HL-60 (cell line): Measurements from ENCODE around the gene CDKL1.

Experiments
- DNase-seq, 2 experiments: peaks; one replicate each; pipeline ENCODE4 v3.0.0-alpha.2; 2010 to 2020; ENCODE audit warnings: low read depth in 1 of 2, low spot score in 1 of 2
- H3K27ac ChIP-seq: fragments of 250-450 bp; sonication (Bioruptor Pico); replicated peaks from 2 replicates; pipeline ENCODE4 v1.5.1; 2020; ENCODE audit warnings: mild to moderate bottlenecking, moderate library complexity
- H3K27me3 ChIP-seq: fragments of 250-450 bp; sonication (Bioruptor Pico); 2 replicates; pipeline ENCODE4 v1.5.1; 2021; ENCODE audit warnings: mild to moderate bottlenecking, moderate library complexity; ENCODE audit not compliant: insufficient read depth, poor library complexity, severe bottlenecking
- H3K4me3 ChIP-seq: replicated peaks from 2 replicates; pipeline ENCODE4 v1.5.1; 2011; ENCODE audit warnings: mild to moderate bottlenecking, control low read depth, low read length; ENCODE audit not compliant: insufficient read depth
- CTCF ChIP-seq: IDR thresholded peaks from one replicate; pipeline ENCODE4 v1.5.1; 2011; ENCODE audit warnings: low read length, control low read depth, inconsistent platforms; ENCODE audit not compliant: insufficient read depth
- GABPA ChIP-seq: IDR thresholded peaks from 2 replicates; pipeline ENCODE4 v1.6.1; 2012; ENCODE audit warnings: low read depth
- POLR2AphosphoS5 ChIP-seq: IDR thresholded peaks from 2 replicates; pipeline ENCODE4 v1.6.1; 2012; ENCODE audit warnings: low read depth
- SPI1 ChIP-seq: IDR thresholded peaks from 2 replicates; pipeline ENCODE4 v1.6.1; 2012; ENCODE audit warnings: low read depth, mild to moderate bottlenecking, borderline replicate concordance
- TF ChIP-seq, protein P1 (sequence below): IDR thresholded peaks from 2 replicates; pipeline ENCODE4 v1.6.1; 2012; ENCODE audit warnings: low read depth; ENCODE audit not compliant: insufficient replicate concordance

Gene CDKL1

GRCh38 chr14:50345846-50346422, 50.7 kb downstream of the CDKL1 start:
- no peak for DNase-seq
- TF ChIP-seq SPI1: no peak
- TF ChIP-seq POLR2AphosphoS5: no peak
- no peak for TF ChIP-seq CTCF
- TF ChIP-seq, protein P1, sequence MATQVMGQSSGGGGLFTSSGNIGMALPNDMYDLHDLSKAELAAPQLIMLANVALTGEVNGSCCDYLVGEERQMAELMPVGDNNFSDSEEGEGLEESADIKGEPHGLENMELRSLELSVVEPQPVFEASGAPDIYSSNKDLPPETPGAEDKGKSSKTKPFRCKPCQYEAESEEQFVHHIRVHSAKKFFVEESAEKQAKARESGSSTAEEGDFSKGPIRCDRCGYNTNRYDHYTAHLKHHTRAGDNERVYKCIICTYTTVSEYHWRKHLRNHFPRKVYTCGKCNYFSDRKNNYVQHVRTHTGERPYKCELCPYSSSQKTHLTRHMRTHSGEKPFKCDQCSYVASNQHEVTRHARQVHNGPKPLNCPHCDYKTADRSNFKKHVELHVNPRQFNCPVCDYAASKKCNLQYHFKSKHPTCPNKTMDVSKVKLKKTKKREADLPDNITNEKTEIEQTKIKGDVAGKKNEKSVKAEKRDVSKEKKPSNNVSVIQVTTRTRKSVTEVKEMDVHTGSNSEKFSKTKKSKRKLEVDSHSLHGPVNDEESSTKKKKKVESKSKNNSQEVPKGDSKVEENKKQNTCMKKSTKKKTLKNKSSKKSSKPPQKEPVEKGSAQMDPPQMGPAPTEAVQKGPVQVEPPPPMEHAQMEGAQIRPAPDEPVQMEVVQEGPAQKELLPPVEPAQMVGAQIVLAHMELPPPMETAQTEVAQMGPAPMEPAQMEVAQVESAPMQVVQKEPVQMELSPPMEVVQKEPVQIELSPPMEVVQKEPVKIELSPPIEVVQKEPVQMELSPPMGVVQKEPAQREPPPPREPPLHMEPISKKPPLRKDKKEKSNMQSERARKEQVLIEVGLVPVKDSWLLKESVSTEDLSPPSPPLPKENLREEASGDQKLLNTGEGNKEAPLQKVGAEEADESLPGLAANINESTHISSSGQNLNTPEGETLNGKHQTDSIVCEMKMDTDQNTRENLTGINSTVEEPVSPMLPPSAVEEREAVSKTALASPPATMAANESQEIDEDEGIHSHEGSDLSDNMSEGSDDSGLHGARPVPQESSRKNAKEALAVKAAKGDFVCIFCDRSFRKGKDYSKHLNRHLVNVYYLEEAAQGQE: no peak
- TF ChIP-seq GABPA: no peak
- Histone ChIP-seq H3K27me3 (no peaks in the 10 kb centered on the region), H3K4me3 (no peak overlapping the region), H3K27ac (no peak overlapping the region)

DNA sequence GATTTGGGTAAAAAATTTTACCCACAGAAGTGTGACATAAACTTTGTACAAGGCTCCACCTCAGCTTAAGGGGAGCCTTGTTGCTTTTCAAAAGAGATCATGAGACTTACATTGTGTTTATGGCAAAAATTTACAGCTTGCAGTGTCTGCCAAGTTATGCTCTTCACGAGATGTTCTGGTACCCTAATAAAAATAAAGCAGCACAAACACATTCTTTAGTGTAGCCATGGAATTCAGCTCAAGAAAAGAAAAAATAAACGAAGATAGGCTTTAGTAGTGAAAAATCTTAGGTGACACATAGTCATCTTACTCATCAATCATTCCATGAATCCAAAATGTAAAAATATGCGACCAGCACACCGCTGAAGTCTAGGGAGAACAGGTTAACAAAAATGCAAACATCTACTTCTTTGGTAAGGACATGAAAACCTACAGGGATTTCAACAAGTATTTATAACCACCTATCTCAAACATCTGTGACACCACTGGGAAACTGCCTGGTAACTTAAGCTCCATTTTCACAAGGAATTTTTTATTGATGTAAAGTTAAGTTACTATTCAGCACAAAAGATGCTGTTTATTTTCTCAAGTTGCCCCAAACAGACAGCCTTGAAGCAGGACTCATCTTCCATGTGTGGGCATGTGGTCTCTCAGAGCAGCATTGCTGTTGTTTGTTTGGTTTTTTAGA, 51.7 kb downstream of the CDKL1 start:
- TF ChIP-seq GABPA (no peak), SPI1 (no peak), CTCF (no peak), POLR2AphosphoS5 (no peak)
- TF ChIP-seq, protein P1: no peak
- no peak for DNase-seq
- Histone ChIP-seq H3K27me3 (no peaks in the 10 kb centered on the region), H3K4me3 (no peak overlapping the region), H3K27ac (no peak overlapping the region)

DNA sequence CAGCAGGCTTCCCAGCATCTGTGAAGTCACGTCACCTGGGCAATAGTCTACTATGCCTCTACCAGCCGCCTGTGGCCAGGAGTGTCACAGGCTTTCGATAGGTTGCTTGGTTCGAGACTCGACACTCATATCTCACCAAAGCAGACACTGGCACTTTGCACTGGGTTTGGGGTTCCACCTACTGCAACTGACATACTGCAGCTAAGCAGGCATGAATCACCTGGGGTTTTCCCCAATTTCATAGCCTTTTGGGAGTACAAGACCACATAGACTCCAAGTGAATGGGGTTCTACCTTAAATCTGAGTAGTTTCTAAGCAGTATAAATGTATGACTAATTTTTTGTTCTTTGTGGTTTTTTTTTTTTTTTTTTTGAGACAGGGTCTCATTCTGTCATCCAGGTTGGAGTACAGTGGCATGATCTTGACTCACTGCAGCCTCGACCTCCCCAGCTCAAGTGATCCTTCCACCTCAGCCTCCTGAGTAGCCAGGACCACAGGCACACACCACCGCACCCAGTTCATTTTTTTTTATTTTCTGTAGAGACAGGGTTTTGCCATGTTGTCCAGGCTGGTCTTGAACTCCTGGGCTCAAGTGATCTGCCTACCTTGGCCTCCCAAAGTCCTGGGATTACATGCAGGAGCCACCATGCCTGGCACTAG, 52.4 kb downstream of the CDKL1 start:
- no peak overlapping the region for H3K27ac ChIP-seq
- H3K27me3 ChIP-seq: no peaks in the 10 kb centered on the region
- H3K4me3 ChIP-seq: no peak overlapping the region
- DNase-seq: no peak
- TF ChIP-seq SPI1 (no peak), POLR2AphosphoS5 (no peak), CTCF (no peak), GABPA (no peak)
